OCI-LY3 (cell line): ENCODE measurements around the gene ARHGAP22.

Experiments used
- H2AFZ ChIP-seq: fragments of 200-600, 300-600 bp; shearing (Covaris generic); 2 replicates; pipeline ENCODE4 v1.6.0; 2014; ENCODE audit warnings: antibody characterized with exemption, low read depth, low read length
- H3K27ac ChIP-seq: fragments of 200-600, 300-600 bp; sonication (generic); 2 replicates; pipeline ENCODE4 v1.5.1; 2014; ENCODE audit warnings: mild to moderate bottlenecking, low read length, moderate library complexity, mixed read lengths
- H3K27me3 ChIP-seq: fragments of 200-600, 300-600 bp; sonication (generic); 2 replicates; pipeline ENCODE4 v1.6.1; 2014; ENCODE audit warnings: low read depth, low read length, mixed read lengths
- H3K36me3 ChIP-seq: fragments of 200-600, 300-600 bp; sonication (generic); replicated peaks from 2 replicates; pipeline ENCODE3; 2014; ENCODE audit warnings: low read depth, low read length, mixed read lengths
- H3K4me1 ChIP-seq: fragments of 300-600, 200-600 bp; sonication (generic); 2 replicates; pipeline ENCODE4 v1.6.1; 2014; ENCODE audit warnings: low read length, mixed read lengths
- H3K4me2 ChIP-seq: fragments of 200-600, 300-600 bp; sonication (generic); 2 replicates; pipeline ENCODE4 v1.6.1; 2014; ENCODE audit warnings: low read length, mixed read lengths
- H3K4me3 ChIP-seq: fragments of 300-600, 200-600 bp; sonication (generic); 2 replicates; pipeline ENCODE4 v1.5.1; 2014; ENCODE audit warnings: antibody characterized with exemption, mild to moderate bottlenecking, low read length, moderate library complexity
- H3K79me2 ChIP-seq: fragments of 300-600, 200-600 bp; shearing (Covaris generic); 2 replicates; pipeline ENCODE4 v1.6.1; 2014; ENCODE audit warnings: mild to moderate bottlenecking, low read length, mixed read lengths
- H3K9ac ChIP-seq: fragments of 300-600, 200-600 bp; shearing (Covaris generic); 2 replicates; pipeline ENCODE4 v1.6.0; 2014; ENCODE audit warnings: mild to moderate bottlenecking, low read length, moderate library complexity
- H3K9me3 ChIP-seq: fragments of 200-600, 300-600 bp; shearing (Covaris generic); 2 replicates; pipeline ENCODE4 v1.6.1; 2014; ENCODE audit warnings: low read length, mixed read lengths; ENCODE audit not compliant: insufficient read depth
- H4K20me1 ChIP-seq: fragments of 200-600, 300-600 bp; sonication (generic); 2 replicates; pipeline ENCODE4 v1.6.1; 2016; ENCODE audit warnings: low read length, mixed read lengths; ENCODE audit not compliant: insufficient read depth
- EZH2phosphoT487 ChIP-seq: fragments of 200-600 bp; shearing (Covaris generic); IDR thresholded peaks from 2 replicates; pipeline ENCODE4 v1.6.1; 2018; ENCODE audit warnings: antibody characterized with exemption, mixed run types, low read depth
- TF ChIP-seq, protein P1 (sequence below): fragments of 200-600, 300-600 bp; sonication (generic); IDR thresholded peaks from 2 replicates; pipeline ENCODE4 v1.5.1; 2014; ENCODE audit warnings: antibody characterized with exemption, low read length, low read depth

Gene ARHGAP22

GRCh38 chr10:48506147-48506917 lies 98.5 kb downstream of the ARHGAP22 start:
- Histone ChIP-seq H3K9ac (no peak overlapping the region), H2AFZ (no peak overlapping the region), H3K4me2 (peak overlapping the region; percentile 30; the same call in 1 of the 2 replicates), H3K4me3 (no peak overlapping the region), H3K36me3 (no peaks in the 10 kb centered on the region), H3K79me2 (no peaks in the 10 kb centered on the region), H3K27ac (no peak overlapping the region), H3K9me3 (no peaks in the 10 kb centered on the region), H4K20me1 (no peaks in the 10 kb centered on the region), H3K27me3 (no peaks in the 10 kb centered on the region), H3K4me1 (peaks cover 13% of the 10 kb centered on the region)
- no peak for TF ChIP-seq EZH2phosphoT487
- TF ChIP-seq, protein P1, sequence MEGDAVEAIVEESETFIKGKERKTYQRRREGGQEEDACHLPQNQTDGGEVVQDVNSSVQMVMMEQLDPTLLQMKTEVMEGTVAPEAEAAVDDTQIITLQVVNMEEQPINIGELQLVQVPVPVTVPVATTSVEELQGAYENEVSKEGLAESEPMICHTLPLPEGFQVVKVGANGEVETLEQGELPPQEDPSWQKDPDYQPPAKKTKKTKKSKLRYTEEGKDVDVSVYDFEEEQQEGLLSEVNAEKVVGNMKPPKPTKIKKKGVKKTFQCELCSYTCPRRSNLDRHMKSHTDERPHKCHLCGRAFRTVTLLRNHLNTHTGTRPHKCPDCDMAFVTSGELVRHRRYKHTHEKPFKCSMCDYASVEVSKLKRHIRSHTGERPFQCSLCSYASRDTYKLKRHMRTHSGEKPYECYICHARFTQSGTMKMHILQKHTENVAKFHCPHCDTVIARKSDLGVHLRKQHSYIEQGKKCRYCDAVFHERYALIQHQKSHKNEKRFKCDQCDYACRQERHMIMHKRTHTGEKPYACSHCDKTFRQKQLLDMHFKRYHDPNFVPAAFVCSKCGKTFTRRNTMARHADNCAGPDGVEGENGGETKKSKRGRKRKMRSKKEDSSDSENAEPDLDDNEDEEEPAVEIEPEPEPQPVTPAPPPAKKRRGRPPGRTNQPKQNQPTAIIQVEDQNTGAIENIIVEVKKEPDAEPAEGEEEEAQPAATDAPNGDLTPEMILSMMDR: peak; percentile 80

DNA sequence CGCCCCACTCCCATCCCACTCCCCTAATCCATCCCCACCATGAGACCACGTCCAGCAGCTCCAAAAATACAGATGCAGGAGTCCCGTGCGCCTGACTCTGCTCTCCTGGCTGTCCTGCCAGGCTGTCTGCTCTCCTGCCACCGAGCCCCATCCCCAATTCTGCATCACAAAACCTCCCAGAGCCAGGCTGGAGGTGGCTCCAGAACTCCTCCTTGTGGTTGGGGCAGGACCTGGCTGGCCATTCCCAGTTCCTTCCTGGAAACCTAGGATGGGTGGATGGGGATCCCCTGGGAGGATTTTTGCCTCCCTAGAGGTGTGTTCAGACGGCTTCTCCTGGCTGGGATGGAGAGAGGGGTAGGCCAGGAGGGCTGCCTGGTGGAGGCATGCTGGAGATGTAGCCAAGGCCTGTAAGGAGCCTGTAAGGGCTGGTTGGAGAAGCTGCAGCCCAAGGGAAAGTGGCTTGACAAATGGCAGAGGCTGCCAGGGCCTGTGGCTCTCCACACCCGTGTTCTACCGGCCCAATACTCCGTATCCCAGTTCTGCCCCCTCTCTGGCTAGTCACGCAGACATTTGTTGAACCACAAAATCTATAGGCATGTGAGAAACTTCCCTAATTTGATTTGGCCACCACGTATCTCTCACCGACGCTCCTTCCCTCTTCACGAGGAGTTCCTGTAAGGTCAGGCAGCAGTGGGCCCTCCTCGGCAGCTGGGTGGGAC lies 99.3 kb downstream of the ARHGAP22 start:
- Histone ChIP-seq H3K36me3 (no peaks in the 10 kb centered on the region), H3K27ac (no peak overlapping the region), H3K4me2 (no peak overlapping the region), H4K20me1 (no peaks in the 10 kb centered on the region), H3K4me1 (peaks cover 15% of the 10 kb centered on the region), H3K27me3 (no peaks in the 10 kb centered on the region), H2AFZ (no peak overlapping the region), H3K9me3 (no peaks in the 10 kb centered on the region), H3K79me2 (no peaks in the 10 kb centered on the region), H3K9ac (no peak overlapping the region), H3K4me3 (no peak overlapping the region)
- no peak for TF ChIP-seq EZH2phosphoT487
- TF ChIP-seq, protein P1: peak; percentile 12; the same call in 1 of the 2 replicates

DNA sequence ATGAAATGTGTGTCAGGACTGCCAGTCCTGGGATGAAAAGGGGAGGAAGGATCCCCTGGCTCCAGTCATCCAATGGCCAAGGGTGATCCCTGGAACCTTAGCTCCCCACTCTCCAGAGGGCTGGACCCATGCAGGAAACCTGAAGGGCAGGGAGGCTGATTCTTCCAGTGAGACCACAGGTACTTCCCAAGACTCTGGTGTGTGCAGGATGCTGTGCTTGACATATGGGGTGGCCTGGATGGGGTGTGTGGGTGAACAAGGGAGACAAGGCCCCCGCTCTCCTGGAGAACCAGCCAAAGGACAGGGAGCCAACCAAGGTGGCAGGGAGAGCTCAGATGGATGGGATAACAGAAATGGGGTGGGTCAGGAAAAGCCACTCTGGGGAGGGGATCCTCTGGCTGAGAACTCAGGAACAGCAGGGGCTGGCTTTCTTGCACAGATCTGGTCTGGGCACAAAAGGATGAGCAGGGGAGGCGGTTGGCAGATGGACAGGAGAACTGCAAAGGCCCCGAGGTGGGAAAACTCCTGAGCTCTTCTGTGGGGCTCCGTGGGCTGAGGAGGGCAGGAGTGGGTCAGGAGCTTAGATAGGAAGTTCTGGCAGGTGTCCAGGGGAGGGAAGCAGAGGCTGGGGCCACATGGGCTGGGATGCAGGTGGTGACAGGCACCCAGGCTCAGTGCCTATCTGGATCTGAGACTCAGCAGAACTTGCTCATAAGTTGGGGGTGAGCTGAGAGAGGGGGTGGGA lies 100.6 kb downstream of the ARHGAP22 start:
- H3K9me3 ChIP-seq: no peaks in the 10 kb centered on the region
- H3K4me2 ChIP-seq: no peak overlapping the region
- H3K4me3 ChIP-seq: no peak overlapping the region
- H3K27me3 ChIP-seq: no peaks in the 10 kb centered on the region
- no peaks in the 10 kb centered on the region for H3K36me3 ChIP-seq
- H3K79me2 ChIP-seq: no peaks in the 10 kb centered on the region
- peaks cover 15% of the 10 kb centered on the region for H3K4me1 ChIP-seq
- no peak overlapping the region for H2AFZ ChIP-seq
- H3K9ac ChIP-seq: no peak overlapping the region
- no peak overlapping the region for H3K27ac ChIP-seq
- no peaks in the 10 kb centered on the region for H4K20me1 ChIP-seq
- no peak for TF ChIP-seq EZH2phosphoT487
- TF ChIP-seq, protein P1: no peak
